Body of pancreas (tissue), 4 donors: ENCODE results near the gene PSMG4. TPM values are rescaled to one million over a fixed set of nuclear protein-coding genes. Genes with fewer than 3 reads are reported as not detected.

Experiments used
- ATAC-seq: fragments of 150-250 bp; one replicate; pipeline ENCODE4 v1.9.1; 2016
- DNase-seq, 4 donors: peaks; one replicate each; pipeline ENCODE4 v3.0.0-alpha.2; 2019
- H3K27ac ChIP-seq, 4 donors: fragments of 200-600 bp; sonication (generic); 1 replicate in 3 of 4; 2 replicates in 1 of 4; pipeline versions ENCODE4 v1.5.1 to v1.6.1; 2016 to 2019; ENCODE audit warnings: mild to moderate bottlenecking in 1 of 4, mixed read lengths in 1 of 4, moderate library complexity in 1 of 4
- H3K27me3 ChIP-seq, 2 donors: fragments of 200-600 bp; sonication (generic); one replicate each; pipeline ENCODE4 v1.6.0; 2016; ENCODE audit warnings: mild to moderate bottlenecking in 1 of 2
- H3K36me3 ChIP-seq, 2 donors: fragments of 200-600 bp; sonication (generic); replicated peaks in 1 of 2; 2 replicates each; pipeline ENCODE4 v1.5.1; 2016; ENCODE audit warnings: low read depth in 2 of 2; ENCODE audit not compliant: insufficient read depth in 1 of 2
- H3K4me1 ChIP-seq: fragments of 200-600 bp; sonication (generic); one replicate; pipeline ENCODE4 v1.6.0; 2016
- H3K4me3 ChIP-seq, 2 donors: fragments of 200-600 bp; sonication (generic); 1 replicate in 1 of 2; 2 replicates in 1 of 2; pipeline ENCODE4 v1.5.1; 2016 to 2019
- H3K9me3 ChIP-seq, 3 donors: fragments of 200-600 bp; sonication (generic); 1 replicate in 2 of 3; 2 replicates in 1 of 3; pipeline ENCODE4 v1.5.1; 2016
- CTCF ChIP-seq, 7 experiments: fragments of 450-650 bp in 4 of 7; fragments of 200-600 bp in 3 of 7; sonication (generic) in 3 of 7; IDR thresholded peaks; one replicate each; pipeline ENCODE4 v1.5.1; 2016 to 2019; ENCODE audit warnings: antibody characterized with exemption in 7 of 7
- POLR2A ChIP-seq, 3 donors: fragments of 450-650 bp; IDR thresholded peaks; one replicate each; pipeline ENCODE4 v1.6.1; 2016; ENCODE audit warnings: antibody characterized with exemption in 3 of 3, mild to moderate bottlenecking in 2 of 3
- WGBS, 2 donors: methylation state at CpG; one replicate each; pipeline ENCODE4 v1.1.5; 2017; 5-methylcytosine and 5-hydroxymethylcytosine counted together
- intact Hi-C: fragments of 100-400 bp; cut with DNase I; formaldehyde crosslinking; loops from one replicate; pipeline ENCODE4 v1.15.1; 2023
- total RNA-seq, 2 donors: library from RNA; depleted of rRNA; stranded (reverse); fragments of >200 nt; gene quantifications; one replicate each; pipeline ENCODE4 v1.1.0, GENCODE V29; 2016

Gene PSMG4
- total RNA-seq, 2 donors from 2014 or later, result 10.9 to 11.2 TPM

DNA sequence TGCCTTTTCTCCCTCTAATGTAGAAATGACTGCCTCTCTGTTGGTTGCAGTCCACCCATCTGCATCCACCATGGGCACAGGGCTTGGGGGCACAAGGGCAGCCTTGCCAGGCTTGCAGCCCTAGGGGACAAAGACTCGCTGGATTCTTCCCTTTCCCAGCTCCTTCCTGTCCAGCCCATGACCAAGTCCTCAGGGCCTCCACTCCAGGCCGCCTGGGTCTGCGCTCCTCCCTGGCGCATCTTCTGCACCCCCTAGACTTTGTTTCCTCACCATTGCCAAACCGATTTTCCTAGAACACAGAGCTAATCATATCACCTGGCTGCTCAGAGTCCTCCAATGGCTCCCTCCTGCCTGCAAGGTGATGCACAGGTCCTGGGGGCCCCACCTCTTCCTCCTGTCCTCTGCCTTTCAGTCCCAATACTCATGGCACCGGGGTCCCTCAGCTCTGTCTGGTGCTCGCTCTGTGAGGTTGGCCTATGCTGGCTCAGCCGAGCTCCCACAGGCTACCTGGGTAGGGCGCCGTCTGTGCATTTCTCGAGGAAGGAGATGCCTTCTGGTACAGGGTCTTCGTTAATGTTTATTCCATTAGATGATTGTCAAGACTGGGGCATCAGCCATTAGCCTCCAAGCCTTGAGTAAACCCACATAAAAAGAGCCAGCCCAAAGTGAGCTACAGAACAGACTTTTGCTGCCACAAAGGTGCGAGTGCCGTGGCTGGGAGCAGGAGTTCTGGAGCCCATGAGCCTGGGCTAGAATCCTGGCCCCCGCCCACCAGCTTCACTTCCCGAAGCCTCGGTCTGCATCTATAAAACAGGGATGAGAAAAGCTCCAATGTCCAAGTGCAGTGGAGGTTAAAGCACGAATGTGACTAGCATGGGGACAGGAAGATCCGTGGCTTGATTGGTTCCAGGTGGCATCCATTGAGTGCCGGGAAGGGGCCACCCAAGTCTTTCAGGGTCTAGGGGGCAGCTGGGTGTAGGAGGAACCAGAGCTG is 17.7 kb downstream of the PSMG4 start:
- intact Hi-C loops, result no loop called here

GRCh38 chr6:3277251-3277650 is 18.5 kb downstream of the PSMG4 start:
- intact Hi-C loops, result no loop called here
- H3K4me3 ChIP-seq, result no peak overlapping the region
- ATAC-seq (no peak), DNase-seq (no peak)
- TF ChIP-seq CTCF (IDR thresholded peaks at IDR 0.05) (no peak), POLR2A (IDR thresholded peaks at IDR 0.05) (no peak)
- WGBS, 2 donors, result 82 to 84% methylated on average over 12 of the region's 12 CpGs
- no peaks in the 10 kb centered on the region for H3K4me1 ChIP-seq
- no peaks in the 10 kb centered on the region for H3K27me3 ChIP-seq
- no peaks in the 10 kb centered on the region for H3K36me3 ChIP-seq
- H3K27ac ChIP-seq, result no peak overlapping the region
- no peaks in the 10 kb centered on the region for H3K9me3 ChIP-seq

More for the DNA sequence above, 17.7 kb downstream of the PSMG4 start:
- TF ChIP-seq POLR2A (IDR thresholded peaks at IDR 0.05), result no peak
- Histone ChIP-seq H3K27ac (no peak overlapping the region), H3K4me3 (no peak overlapping the region), H3K4me1 (no peaks in the 10 kb centered on the region), H3K9me3 (no peaks in the 10 kb centered on the region), H3K27me3 (no peaks in the 10 kb centered on the region), H3K36me3 (peaks cover 0 to 7% of the 10 kb centered on the region in 2 donors)
- no peak for ATAC-seq
- 77 to 84% methylated on average over 20 of the region's 20 CpGs for WGBS, 2 donors
- no peak for DNase-seq

- Histone ChIP-seq H3K4me3 (no peak overlapping the region), H3K27ac (no peak overlapping the region), H3K36me3 (peaks cover 0 to 2% of the 10 kb centered on the region in 2 donors), H3K9me3 (no peaks in the 10 kb centered on the region), H3K27me3 (no peaks in the 10 kb centered on the region), H3K4me1 (no peaks in the 10 kb centered on the region)
- ATAC-seq (no peak), DNase-seq (peak in 1 of 4 donors; percentile 8)
- no peak for TF ChIP-seq POLR2A (IDR thresholded peaks at IDR 0.05)
- TF ChIP-seq CTCF (IDR thresholded peaks at IDR 0.05), result no peak
- 81 to 97% methylated on average over 4 to 9 of the region's 9 CpGs for WGBS, 2 donors
- intact Hi-C loops, result no loop called here
These were observed 19.2 kb downstream of the PSMG4 start for GRCh38 chr6:3277851-3278416.

DNA sequence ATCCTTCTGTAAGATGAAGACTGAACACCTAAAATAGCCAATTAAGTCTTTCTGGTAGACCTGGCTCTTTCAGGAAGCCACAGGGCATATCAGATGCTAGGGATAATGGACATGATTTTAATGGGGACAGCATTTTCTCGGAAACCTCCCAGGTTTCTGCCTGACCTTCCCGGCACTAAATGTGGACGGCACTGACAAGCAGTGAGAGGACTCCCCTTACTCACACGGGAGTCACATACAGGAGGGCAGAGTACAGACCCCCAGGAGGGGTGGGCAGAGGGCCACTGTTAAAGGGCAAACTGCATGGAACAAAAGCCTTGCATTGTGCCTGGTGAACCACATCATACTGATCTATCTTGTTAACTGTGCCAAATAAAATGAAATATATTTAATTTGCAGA is 19.9 kb downstream of the PSMG4 start:
- no peak for TF ChIP-seq POLR2A (IDR thresholded peaks at IDR 0.05)
- TF ChIP-seq CTCF (IDR thresholded peaks at IDR 0.05), result no peak
- H3K27ac ChIP-seq, result no peak overlapping the region
- ATAC-seq (no peak), DNase-seq (peak in 1 of 4 donors; percentile 8)
- no peaks in the 10 kb centered on the region for H3K27me3 ChIP-seq
- H3K9me3 ChIP-seq, result no peaks in the 10 kb centered on the region
- peaks cover 0 to 2% of the 10 kb centered on the region in 2 donors for H3K36me3 ChIP-seq
- H3K4me1 ChIP-seq, result no peaks in the 10 kb centered on the region
- H3K4me3 ChIP-seq, result no peak overlapping the region
- intact Hi-C loops, result no loop called here
- 81 to 83% methylated on average over 4 of the region's 4 CpGs for WGBS, 2 donors

- intact Hi-C loops, result loop anchor here (5.0 to 10.0 kb wide), 3 partner anchors 175 to 452 kb away; partner anchors contain the start of gene SLC22A23
- 75 to 77% methylated on average over 14 of the region's 14 CpGs for WGBS, 2 donors
- no peak overlapping the region for H3K27ac ChIP-seq
- no peak for TF ChIP-seq POLR2A (IDR thresholded peaks at IDR 0.05)
- TF ChIP-seq CTCF (IDR thresholded peaks at IDR 0.05), result no peak
- peak in 1 of 4 donors; percentile 12 for DNase-seq
- H3K27me3 ChIP-seq, result no peaks in the 10 kb centered on the region
- no peaks in the 10 kb centered on the region for H3K4me1 ChIP-seq
- no peak overlapping the region for H3K4me3 ChIP-seq
- peaks cover 0 to 4% of the 10 kb centered on the region in 2 donors for H3K36me3 ChIP-seq
- no peaks in the 10 kb centered on the region for H3K9me3 ChIP-seq
- ATAC-seq, result no peak
These were observed 21.3 kb downstream of the PSMG4 start for GRCh38 chr6:3280091-3280490.
